ENCODE data around the gene SLC46A2. TPM values are rescaled to one million over a fixed set of nuclear protein-coding genes. Genes with fewer than 3 reads are reported as not detected.

Gene SLC46A2
- total RNA-seq, 1 donor from 2014 or later, result not detected

DNA sequence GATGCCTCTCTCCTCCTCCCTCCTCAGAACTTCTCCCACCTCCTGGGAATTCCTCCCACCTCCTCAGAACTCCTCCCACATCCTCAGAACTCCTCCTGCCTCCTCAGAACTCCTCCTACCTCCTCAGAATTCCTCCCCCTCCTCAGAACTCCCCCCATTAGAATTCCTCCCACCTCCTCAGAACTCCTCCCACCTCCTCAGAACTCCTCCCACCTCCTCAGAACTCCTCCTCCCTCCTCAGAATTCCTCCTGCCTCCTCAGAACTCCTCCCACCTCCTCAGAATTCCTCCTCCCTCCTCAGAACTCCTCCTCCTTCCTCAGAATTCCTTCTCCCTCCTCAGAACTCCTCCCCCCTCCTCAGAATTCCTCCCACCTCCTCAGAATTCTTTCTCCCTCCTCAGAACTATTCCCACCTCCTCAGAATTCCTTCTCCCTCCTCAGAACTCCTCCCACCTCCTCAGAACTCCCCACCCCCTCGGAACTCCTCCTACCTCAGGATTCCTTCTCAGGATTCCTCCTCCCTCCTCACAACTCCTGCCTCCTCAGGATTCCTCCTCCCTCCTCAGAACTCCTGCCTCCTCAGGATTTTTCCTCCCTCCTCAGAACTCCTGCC, 23.9 kb downstream of the SLC46A2 start:
- no peak for DNase-seq (ENCODE audit: low spot score, unreplicated experiment)
- no peak overlapping the region for H3K27ac Mint-ChIP-seq
- H3K36me3 Mint-ChIP-seq (ENCODE audit: insufficient read depth), result peaks cover 6% of the 10 kb centered on the region
- peaks cover 21% of the 10 kb centered on the region for H3K4me1 Mint-ChIP-seq (ENCODE audit: low read depth)
- TF ChIP-seq, protein P1, sequence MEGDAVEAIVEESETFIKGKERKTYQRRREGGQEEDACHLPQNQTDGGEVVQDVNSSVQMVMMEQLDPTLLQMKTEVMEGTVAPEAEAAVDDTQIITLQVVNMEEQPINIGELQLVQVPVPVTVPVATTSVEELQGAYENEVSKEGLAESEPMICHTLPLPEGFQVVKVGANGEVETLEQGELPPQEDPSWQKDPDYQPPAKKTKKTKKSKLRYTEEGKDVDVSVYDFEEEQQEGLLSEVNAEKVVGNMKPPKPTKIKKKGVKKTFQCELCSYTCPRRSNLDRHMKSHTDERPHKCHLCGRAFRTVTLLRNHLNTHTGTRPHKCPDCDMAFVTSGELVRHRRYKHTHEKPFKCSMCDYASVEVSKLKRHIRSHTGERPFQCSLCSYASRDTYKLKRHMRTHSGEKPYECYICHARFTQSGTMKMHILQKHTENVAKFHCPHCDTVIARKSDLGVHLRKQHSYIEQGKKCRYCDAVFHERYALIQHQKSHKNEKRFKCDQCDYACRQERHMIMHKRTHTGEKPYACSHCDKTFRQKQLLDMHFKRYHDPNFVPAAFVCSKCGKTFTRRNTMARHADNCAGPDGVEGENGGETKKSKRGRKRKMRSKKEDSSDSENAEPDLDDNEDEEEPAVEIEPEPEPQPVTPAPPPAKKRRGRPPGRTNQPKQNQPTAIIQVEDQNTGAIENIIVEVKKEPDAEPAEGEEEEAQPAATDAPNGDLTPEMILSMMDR (IDR thresholded peaks at IDR 0.05; ENCODE audit: unreplicated experiment), result no peak
- peaks cover under 1% of the 10 kb centered on the region for H3K27me3 Mint-ChIP-seq
- H3K4me3 Mint-ChIP-seq (ENCODE audit: low read depth), result no peak overlapping the region
- H3K9me3 Mint-ChIP-seq (ENCODE audit: low read depth), result no peaks in the 10 kb centered on the region

DNA sequence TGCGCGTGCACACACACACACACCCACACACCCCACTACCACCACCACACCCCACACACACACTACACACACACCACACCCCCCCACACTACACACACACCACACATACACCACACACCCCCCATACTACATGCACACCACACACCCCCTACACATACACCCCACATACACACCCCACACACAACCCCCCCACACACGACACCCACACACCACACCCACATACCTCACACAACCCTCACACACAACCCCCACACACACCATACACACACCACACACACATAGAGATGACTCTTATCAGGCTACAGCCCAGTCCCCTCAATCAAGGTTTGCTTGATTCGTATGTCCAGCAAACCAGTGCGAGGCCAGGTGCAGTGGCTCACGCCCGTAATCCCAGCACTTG, 25.7 kb downstream of the SLC46A2 start:
- peaks cover 19% of the 10 kb centered on the region for H3K4me1 Mint-ChIP-seq (ENCODE audit: low read depth)
- H3K27ac Mint-ChIP-seq, result no peak overlapping the region
- H3K36me3 Mint-ChIP-seq (ENCODE audit: insufficient read depth), result peaks cover 6% of the 10 kb centered on the region
- no peaks in the 10 kb centered on the region for H3K9me3 Mint-ChIP-seq (ENCODE audit: low read depth)
- no peak for DNase-seq (ENCODE audit: low spot score, unreplicated experiment)
- H3K4me3 Mint-ChIP-seq (ENCODE audit: low read depth), result no peak overlapping the region
- TF ChIP-seq, protein P1 (IDR thresholded peaks at IDR 0.05; ENCODE audit: unreplicated experiment), result no peak
- H3K27me3 Mint-ChIP-seq, result peaks cover 3% of the 10 kb centered on the region

DNA sequence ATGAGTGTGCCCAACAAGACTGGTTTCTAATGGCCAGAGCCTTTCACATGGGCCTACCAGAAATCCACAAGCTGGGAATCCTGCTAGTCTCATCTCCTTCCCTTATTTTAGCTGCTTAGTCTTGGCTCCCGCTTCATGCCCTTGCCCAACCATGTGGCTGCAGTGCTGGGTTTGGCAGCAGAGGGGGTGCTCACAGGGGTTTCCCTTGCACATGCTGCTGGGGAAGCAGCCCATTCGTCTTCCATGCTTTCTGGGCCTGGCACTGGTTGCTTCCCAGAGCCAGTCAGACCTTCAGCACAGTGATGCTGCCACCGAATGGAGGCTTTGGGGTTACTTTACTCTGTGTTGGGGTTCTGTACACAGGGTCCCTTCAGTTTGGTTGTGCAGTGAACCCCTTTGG, 26.3 kb downstream of the SLC46A2 start:
- no peak for DNase-seq (ENCODE audit: low spot score, unreplicated experiment)
- Mint-ChIP-seq H3K4me3 (ENCODE audit: low read depth) (no peak overlapping the region), H3K4me1 (ENCODE audit: low read depth) (peaks cover 14% of the 10 kb centered on the region), H3K36me3 (ENCODE audit: insufficient read depth) (peaks cover 6% of the 10 kb centered on the region), H3K9me3 (ENCODE audit: low read depth) (no peaks in the 10 kb centered on the region), H3K27me3 (peaks cover 3% of the 10 kb centered on the region), H3K27ac (no peak overlapping the region)
- TF ChIP-seq, protein P1 (IDR thresholded peaks at IDR 0.05; ENCODE audit: unreplicated experiment), result no peak

DNA sequence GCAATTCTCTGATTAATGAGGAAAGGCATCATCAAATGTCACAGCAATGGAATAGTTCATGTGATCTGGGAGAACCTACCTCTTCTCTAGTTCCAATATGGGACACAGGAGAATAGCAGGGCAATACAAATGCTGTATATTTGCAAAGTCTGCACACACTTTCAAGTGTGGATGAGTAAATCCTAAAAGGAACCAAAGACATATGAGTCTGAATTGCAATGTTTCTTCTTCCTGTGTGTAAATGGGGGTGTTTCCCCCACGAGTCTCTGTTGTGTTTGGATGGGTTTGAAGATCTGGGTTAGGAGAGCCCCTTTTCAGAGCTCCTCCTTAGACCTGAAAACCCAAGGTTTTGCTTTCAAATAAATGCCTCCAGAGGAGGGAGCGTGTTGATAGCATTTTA, 26.9 kb downstream of the SLC46A2 start:
- peaks cover 3% of the 10 kb centered on the region for H3K27me3 Mint-ChIP-seq
- no peak overlapping the region for H3K27ac Mint-ChIP-seq
- no peak overlapping the region for H3K4me3 Mint-ChIP-seq (ENCODE audit: low read depth)
- H3K36me3 Mint-ChIP-seq (ENCODE audit: insufficient read depth), result peaks cover 6% of the 10 kb centered on the region
- DNase-seq (ENCODE audit: low spot score, unreplicated experiment), result no peak
- peaks cover 7% of the 10 kb centered on the region for H3K4me1 Mint-ChIP-seq (ENCODE audit: low read depth)
- H3K9me3 Mint-ChIP-seq (ENCODE audit: low read depth), result no peaks in the 10 kb centered on the region
- TF ChIP-seq, protein P1 (IDR thresholded peaks at IDR 0.05; ENCODE audit: unreplicated experiment), result no peak

DNA sequence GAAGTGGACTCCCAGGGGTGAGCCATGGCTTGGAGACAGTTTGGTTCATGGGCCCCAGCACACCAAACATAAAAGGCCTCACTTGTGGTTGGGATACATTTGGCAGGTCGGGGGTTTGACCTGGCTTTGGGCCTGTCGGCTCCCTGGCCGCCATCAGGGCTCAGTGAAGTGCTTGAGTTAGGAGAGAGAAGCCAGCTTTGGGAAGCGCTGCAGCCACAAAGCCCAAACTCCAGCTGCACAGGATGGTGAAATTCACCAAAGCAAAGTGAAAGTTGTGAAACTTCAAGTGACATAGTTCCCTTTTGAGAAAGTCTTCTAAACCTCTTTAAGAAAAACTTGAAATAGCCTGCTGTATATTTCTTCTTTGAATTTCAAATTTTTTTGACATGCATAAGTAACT, 27.5 kb downstream of the SLC46A2 start:
- peaks cover 3% of the 10 kb centered on the region for H3K27me3 Mint-ChIP-seq
- no peak overlapping the region for H3K27ac Mint-ChIP-seq
- DNase-seq (ENCODE audit: low spot score, unreplicated experiment), result no peak
- no peak overlapping the region for H3K4me3 Mint-ChIP-seq (ENCODE audit: low read depth)
- H3K4me1 Mint-ChIP-seq (ENCODE audit: low read depth), result peaks cover 7% of the 10 kb centered on the region
- no peaks in the 10 kb centered on the region for H3K9me3 Mint-ChIP-seq (ENCODE audit: low read depth)
- H3K36me3 Mint-ChIP-seq (ENCODE audit: insufficient read depth), result peaks cover 6% of the 10 kb centered on the region
- TF ChIP-seq, protein P1 (IDR thresholded peaks at IDR 0.05; ENCODE audit: unreplicated experiment), result no peak
